HG03571 (cell line): ENCODE data around the gene CAMK1.

ENCODE experiments used
- ATAC-seq: cut with Tn5 transposase; IDR thresholded peaks from one replicate; pipeline ENCODE4 v1.9.1; 2021; ENCODE audit not compliant: unreplicated experiment

CAMK1 gene

DNA sequence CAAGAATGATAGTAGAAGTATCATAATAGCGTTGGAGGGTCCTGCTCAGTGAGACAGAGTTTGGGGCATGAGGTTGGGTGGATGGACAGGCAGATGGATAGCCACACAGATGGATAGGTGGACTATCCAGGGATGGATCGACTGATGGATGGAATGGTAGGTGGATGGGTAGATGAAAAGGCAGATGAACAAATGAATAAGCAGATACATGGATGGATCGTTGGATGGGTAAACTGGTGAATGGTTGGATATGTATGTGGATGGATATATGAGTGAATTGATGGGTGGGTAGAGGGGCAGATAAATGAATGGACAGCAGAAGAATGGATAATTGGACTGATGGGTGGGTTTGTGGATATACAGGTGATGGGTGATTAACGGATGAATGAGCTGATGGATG, 56.6 kb downstream of the CAMK1 start:
- no peak for ATAC-seq

DNA sequence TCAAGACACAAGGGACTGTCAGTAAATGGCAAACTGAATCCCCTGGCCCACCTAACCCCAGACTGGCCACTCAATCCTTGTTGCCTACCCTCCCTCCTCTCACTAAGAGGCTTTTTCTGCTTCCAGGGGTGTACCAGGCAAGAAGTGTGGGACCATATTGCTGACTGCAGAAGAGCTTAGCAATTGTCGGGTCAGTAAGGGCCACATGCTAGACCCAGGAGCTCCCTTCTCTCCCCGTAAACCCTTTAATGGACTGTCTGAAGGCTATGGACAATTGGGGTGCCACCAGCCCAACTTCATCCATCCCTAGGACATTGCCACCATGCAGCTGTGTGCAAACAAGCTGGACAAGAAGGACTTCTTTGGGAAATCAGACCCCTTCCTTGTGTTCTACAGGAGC, 57.3 kb downstream of the CAMK1 start:
- ATAC-seq: no peak

DNA sequence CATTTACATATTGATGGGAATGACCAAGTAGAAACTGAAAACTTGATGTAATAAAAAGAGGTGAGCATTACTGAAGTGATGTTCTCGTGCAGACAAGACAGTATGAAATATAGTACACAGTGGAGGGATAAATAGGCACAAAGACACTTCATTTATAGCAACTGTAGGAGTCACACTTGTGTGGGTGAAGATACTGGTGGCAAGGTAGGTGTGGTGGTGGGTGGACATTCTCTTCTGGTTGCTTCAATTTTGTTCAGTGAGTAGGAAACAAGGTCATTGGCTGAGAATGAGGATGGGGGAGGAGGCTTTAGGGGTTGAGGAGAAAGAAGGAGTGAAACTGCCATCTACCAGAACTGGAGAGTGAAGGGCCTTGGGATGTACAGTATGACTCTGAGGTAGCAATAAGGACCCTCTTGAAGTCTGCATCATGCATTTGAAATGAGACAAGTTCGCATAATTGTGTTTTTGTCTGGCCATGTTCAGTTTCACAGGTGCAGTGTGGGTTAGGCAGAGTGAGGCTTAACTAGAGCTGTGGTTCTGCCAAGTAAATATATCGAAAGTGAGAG, 59.5 kb downstream of the CAMK1 start:
- ATAC-seq: no peak
